Lower lobe of right lung (tissue), 2 donors: ENCODE results near the gene AATK. TPM values are rescaled to one million over a fixed set of nuclear protein-coding genes. Genes with fewer than 3 reads are reported as not detected.
"Not testable (repeated sequence)": the region's sequence is repeated elsewhere in the genome, so short reads cannot be mapped to it uniquely, and the experiment has no call there.

Experiments
- ATAC-seq, 2 donors: fragments of 200-7000 bp; cut with Tn5 transposase; one replicate each; pipeline ENCODE4 v1.9.1; 2020 to 2022; ENCODE audit warnings: mild to moderate bottlenecking in 2 of 2, moderate library complexity in 2 of 2
- DNase-seq: peaks from one replicate; pipeline ENCODE4 v3.0.0-alpha.2; 2020
- H3K27ac ChIP-seq: fragments of 200-600 bp; one replicate; pipeline ENCODE4 v1.8.0; 2022
- H3K27me3 ChIP-seq: fragments of 200-600 bp; one replicate; pipeline ENCODE4 v1.8.0; 2022; ENCODE audit warnings: low read depth
- H3K36me3 ChIP-seq: fragments of 200-600 bp; one replicate; pipeline ENCODE4 v1.8.0; 2022; ENCODE audit warnings: mild to moderate bottlenecking
- H3K4me1 ChIP-seq: fragments of 200-600 bp; one replicate; pipeline ENCODE4 v1.8.0; 2022
- H3K4me3 ChIP-seq: fragments of 200-600 bp; one replicate; pipeline ENCODE4 v1.8.0; 2022; ENCODE audit warnings: mild to moderate bottlenecking
- H3K9me3 ChIP-seq: fragments of 200-600 bp; one replicate; pipeline ENCODE4 v1.8.0; 2022
- intact Hi-C: fragments of 100-400 bp; cut with DNase I; formaldehyde crosslinking; loops from one replicate; pipeline ENCODE4 v1.11.0; 2022
- total RNA-seq: library from RNA; stranded (reverse); fragmentation: NEBNext Ultra II Directional; extraction: Animal tissue kit (Norgen Biotek cat#: 25700); gene quantifications from one replicate; pipeline ENCODE4 v1.2.1, GENCODE V29; 2021
- TF ChIP-seq, protein P1 (sequence below): fragments of 200-600 bp; IDR thresholded peaks from one replicate; pipeline ENCODE4 v1.8.0; 2022; ENCODE audit warnings: antibody characterized with exemption, mild to moderate bottlenecking
- donor health status: DM: no; HTN: yes; CAD: no; lungs with severe emphysema.

The AATK gene
- total RNA-seq, 1 donor from 2014 or later, result 64.0 TPM

DNA sequence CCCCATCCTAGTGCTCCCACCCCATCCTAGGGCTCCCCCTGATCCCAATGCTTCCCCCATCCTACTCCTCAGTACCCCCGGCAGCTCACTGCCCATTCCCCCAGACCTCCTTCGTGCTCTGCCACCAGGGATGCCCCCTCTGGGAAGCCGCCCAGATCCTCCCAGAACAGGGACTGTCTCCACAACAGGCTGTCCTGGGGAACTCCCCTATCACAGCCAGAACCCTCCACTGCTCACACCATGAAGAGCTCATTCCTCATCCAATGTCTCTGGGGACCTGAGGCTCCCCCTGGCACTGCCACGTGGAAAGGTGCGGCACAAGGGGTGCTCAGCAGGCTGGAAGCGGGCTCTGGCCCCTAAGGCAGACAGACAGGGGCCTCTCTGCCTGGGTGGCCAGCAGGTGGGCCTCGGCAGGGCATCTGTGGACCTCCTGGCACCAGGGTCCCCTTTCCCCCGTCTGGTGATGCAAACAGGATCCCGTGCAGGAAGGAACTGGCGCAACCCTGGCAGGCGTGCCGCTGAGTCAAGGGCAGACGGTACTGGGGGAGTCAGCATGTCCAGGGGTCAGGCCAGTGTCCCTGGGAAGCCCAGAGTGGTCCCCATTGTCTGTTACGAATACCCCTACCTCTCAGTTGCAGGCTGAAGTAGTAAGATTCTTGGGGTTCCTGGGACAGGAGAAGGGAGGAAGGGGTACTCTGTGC lies 15.5 kb downstream of the AATK start:
- Histone ChIP-seq H3K36me3 (no peaks in the 10 kb centered on the region), H3K4me3 (peak overlapping the region; percentile 6)

GRCh38 chr17:81148986-81149533 lies 17.0 kb downstream of the AATK start:
- ATAC-seq (peak; percentile 55 to 72), DNase-seq (peak; percentile 76)
- no peak overlapping the region for H3K4me3 ChIP-seq
- intact Hi-C loops, result no loop called here
- TF ChIP-seq, protein P1, sequence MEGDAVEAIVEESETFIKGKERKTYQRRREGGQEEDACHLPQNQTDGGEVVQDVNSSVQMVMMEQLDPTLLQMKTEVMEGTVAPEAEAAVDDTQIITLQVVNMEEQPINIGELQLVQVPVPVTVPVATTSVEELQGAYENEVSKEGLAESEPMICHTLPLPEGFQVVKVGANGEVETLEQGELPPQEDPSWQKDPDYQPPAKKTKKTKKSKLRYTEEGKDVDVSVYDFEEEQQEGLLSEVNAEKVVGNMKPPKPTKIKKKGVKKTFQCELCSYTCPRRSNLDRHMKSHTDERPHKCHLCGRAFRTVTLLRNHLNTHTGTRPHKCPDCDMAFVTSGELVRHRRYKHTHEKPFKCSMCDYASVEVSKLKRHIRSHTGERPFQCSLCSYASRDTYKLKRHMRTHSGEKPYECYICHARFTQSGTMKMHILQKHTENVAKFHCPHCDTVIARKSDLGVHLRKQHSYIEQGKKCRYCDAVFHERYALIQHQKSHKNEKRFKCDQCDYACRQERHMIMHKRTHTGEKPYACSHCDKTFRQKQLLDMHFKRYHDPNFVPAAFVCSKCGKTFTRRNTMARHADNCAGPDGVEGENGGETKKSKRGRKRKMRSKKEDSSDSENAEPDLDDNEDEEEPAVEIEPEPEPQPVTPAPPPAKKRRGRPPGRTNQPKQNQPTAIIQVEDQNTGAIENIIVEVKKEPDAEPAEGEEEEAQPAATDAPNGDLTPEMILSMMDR, result no peak
- H3K4me1 ChIP-seq, result peaks cover 12% of the 10 kb centered on the region
- H3K27ac ChIP-seq, result no peak overlapping the region
- no peaks in the 10 kb centered on the region for H3K36me3 ChIP-seq
- peaks cover 4% of the 10 kb centered on the region for H3K27me3 ChIP-seq
- no peaks in the 10 kb centered on the region for H3K9me3 ChIP-seq

More for the DNA sequence above, 15.5 kb downstream of the AATK start:
- peaks cover 4% of the 10 kb centered on the region for H3K27me3 ChIP-seq
- H3K27ac ChIP-seq, result peak overlapping the region; percentile 53
- intact Hi-C loops, result no loop called here
- TF ChIP-seq, protein P1, result no peak
- no peaks in the 10 kb centered on the region for H3K9me3 ChIP-seq
- peak; percentile 82 for DNase-seq
- H3K4me1 ChIP-seq, result peaks cover 12% of the 10 kb centered on the region
- ATAC-seq, result peak; percentile 54 to 68

GRCh38 chr17:81148571-81148970 lies 17.4 kb downstream of the AATK start:
- peaks cover 4% of the 10 kb centered on the region for H3K27me3 ChIP-seq
- H3K27ac ChIP-seq, result no peak overlapping the region
- no peaks in the 10 kb centered on the region for H3K36me3 ChIP-seq
- intact Hi-C loops, result no loop called here
- peaks cover 12% of the 10 kb centered on the region for H3K4me1 ChIP-seq
- no peaks in the 10 kb centered on the region for H3K9me3 ChIP-seq
- no peak for DNase-seq
- TF ChIP-seq, protein P1, result no peak
- no peak for ATAC-seq
- H3K4me3 ChIP-seq, result no peak overlapping the region

GRCh38 chr17:81147701-81148100 lies 18.3 kb downstream of the AATK start:
- no peak overlapping the region for H3K4me3 ChIP-seq
- no peaks in the 10 kb centered on the region for H3K36me3 ChIP-seq
- peaks cover 4% of the 10 kb centered on the region for H3K27me3 ChIP-seq
- H3K4me1 ChIP-seq, result peaks cover 17% of the 10 kb centered on the region
- ATAC-seq (no peak), DNase-seq (no peak)
- intact Hi-C loops, result no loop called here
- H3K27ac ChIP-seq, result no peak overlapping the region
- H3K9me3 ChIP-seq, result no peaks in the 10 kb centered on the region
- TF ChIP-seq, protein P1, result no peak

DNA sequence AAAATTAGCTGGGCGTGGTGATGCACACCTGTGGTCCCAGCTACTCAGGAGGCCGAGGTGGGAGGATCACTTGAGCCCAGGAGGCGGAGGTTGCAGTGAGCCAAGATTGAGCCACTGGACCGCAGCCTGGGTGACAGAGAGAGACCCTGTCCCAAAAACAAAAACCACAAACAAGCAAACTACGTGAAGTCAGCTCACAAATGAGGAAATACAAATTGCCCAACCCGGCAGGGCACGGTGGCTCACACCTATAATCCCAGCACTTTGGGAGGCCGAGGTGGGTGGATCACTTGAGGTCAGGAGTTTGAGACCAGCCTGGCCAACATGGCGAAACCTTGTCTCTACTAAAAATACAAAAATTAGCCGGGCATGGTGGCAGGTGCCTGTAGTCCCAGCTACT lies 19.8 kb downstream of the AATK start:
- H3K9me3 ChIP-seq, ATAC-seq, DNase-seq, H3K27ac ChIP-seq, intact Hi-C loops, H3K27me3 ChIP-seq, H3K4me3 ChIP-seq, H3K36me3 ChIP-seq: not testable (repeated sequence)
- peaks cover 22% of the 10 kb centered on the region for H3K4me1 ChIP-seq

- Histone ChIP-seq H3K36me3 (no peaks in the 10 kb centered on the region), H3K27ac (no peak overlapping the region), H3K4me1 (peaks cover 9% of the 10 kb centered on the region), H3K9me3 (no peaks in the 10 kb centered on the region), H3K4me3 (no peak overlapping the region), H3K27me3 (no peaks in the 10 kb centered on the region)
- DNase-seq (no peak), ATAC-seq (no peak)
- intact Hi-C loops, result no loop called here
- TF ChIP-seq, protein P1, result no peak
These were observed 21.6 kb downstream of the AATK start for GRCh38 chr17:81144423-81144781.
